ENCODE data around the gene IPO9.

- TF ChIP-seq POLR2AphosphoS5 (IDR thresholded peaks at IDR 0.05) (no peak), POLR2A (IDR thresholded peaks at IDR 0.05) (no peak)
These were observed 23.0 kb downstream of the IPO9 start for GRCh38 chr1:201851949-201852348.
